SK-N-SH (cell line): Measurements from ENCODE around the gene PIAS1. TPM values are rescaled to one million over a fixed set of nuclear protein-coding genes. Genes with fewer than 3 reads are reported as not detected.

Source experiments
- CTCF ChIA-PET: fragments of 300-600, 350-600 bp; formaldehyde crosslinking; extraction: SDS; loops from one replicate; lab custom pipeline; 2021; lab: Yijun Ruan, JAX
- POLR2A ChIA-PET: fragments of 350-600 bp; sonication (Branson Sonifier 250); formaldehyde crosslinking; extraction: SDS; loops from one replicate; lab custom pipeline; 2020; ENCODE audit warnings: antibody characterized with exemption, inconsistent platforms; lab: Yijun Ruan, JAX
- DNase-seq: peaks from one replicate; pipeline ENCODE4 v3.0.0; 2012
- H2AFZ ChIP-seq: fragments of 200-600 bp; sonication (generic); 2 replicates; pipeline ENCODE4 v1.8.1; 2016; ENCODE audit warnings: antibody characterized with exemption, mild to moderate bottlenecking, low read depth
- H3F3A ChIP-seq: fragments of 200-600 bp; sonication (generic); replicated peaks from 2 replicates; pipeline ENCODE3; 2016; ENCODE audit warnings: antibody characterized with exemption, mild to moderate bottlenecking; ENCODE audit not compliant: insufficient read depth
- H3K27ac ChIP-seq, 2 experiments: fragments of 200-500 bp in 1 of 2; fragments of 200-600 bp in 1 of 2; sonication (Bioruptor generic) in 1 of 2; sonication (generic), shearing (Covaris generic) in 1 of 2; 2 replicates each; pipeline versions ENCODE4 v1.5.1 to v1.6.1; 2014 to 2016; ENCODE audit warnings: low read depth in 2 of 2, inconsistent platforms in 1 of 2, low read length in 1 of 2, mild to moderate bottlenecking in 1 of 2, mixed read lengths in 1 of 2
- H3K27me3 ChIP-seq: fragments of 200-600 bp; sonication (generic), shearing (Covaris generic); 2 replicates; pipeline ENCODE4 v1.6.1; 2016; ENCODE audit warnings: mixed run types; ENCODE audit not compliant: insufficient read depth
- H3K36me3 ChIP-seq, 2 experiments: fragments of 200-500 bp in 1 of 2; fragments of 200-600 bp in 1 of 2; sonication (Bioruptor generic) in 1 of 2; sonication (generic) in 1 of 2; replicated peaks in 1 of 2; 2 replicates each; pipeline versions ENCODE3 to v1.5.1; 2014 to 2016; ENCODE audit warnings: low read length in 1 of 2, mild to moderate bottlenecking in 1 of 2; ENCODE audit not compliant: insufficient read depth in 2 of 2, control insufficient read depth in 1 of 2
- H3K4me1 ChIP-seq, 2 experiments: fragments of 200-500 bp in 1 of 2; fragments of 200-600 bp in 1 of 2; sonication (Bioruptor generic) in 1 of 2; sonication (generic), shearing (Covaris generic) in 1 of 2; 2 replicates each; pipeline versions ENCODE4 v1.5.1 to v1.6.1; 2014 to 2016; ENCODE audit warnings: low read depth in 1 of 2, low read length in 1 of 2, mixed run types in 1 of 2; ENCODE audit not compliant: insufficient read depth in 2 of 2, control insufficient read depth in 1 of 2
- H3K4me2 ChIP-seq: fragments of 200-600 bp; sonication (generic), shearing (Covaris generic); 2 replicates; pipeline ENCODE4 v1.6.1; 2017; ENCODE audit warnings: mixed run types
- H3K4me3 ChIP-seq, 2 experiments: fragments of 200-500 bp in 1 of 2; fragments of 200-600 bp in 1 of 2; sonication (Bioruptor generic) in 1 of 2; sonication (generic), shearing (Covaris generic) in 1 of 2; 2 replicates each; pipeline versions ENCODE4 v1.5.1 to v1.8.1; 2014 to 2016; ENCODE audit warnings: low read depth in 2 of 2, inconsistent platforms in 1 of 2, low read length in 1 of 2, mild to moderate bottlenecking in 1 of 2, mixed read lengths in 1 of 2, moderate library complexity in 1 of 2
- H3K79me2 ChIP-seq: fragments of 200-600 bp; sonication (generic); 2 replicates; pipeline ENCODE4 v1.8.1; 2017; ENCODE audit warnings: mild to moderate bottlenecking; ENCODE audit not compliant: insufficient read depth
- H3K9ac ChIP-seq: fragments of 200-600 bp; sonication (generic); 2 replicates; pipeline ENCODE4 v1.6.1; 2017; ENCODE audit warnings: mixed run types
- H3K9me2 ChIP-seq: fragments of 200-600 bp; sonication (generic); 2 replicates; pipeline ENCODE4 v1.6.1; 2017; ENCODE audit warnings: mixed run types
- H3K9me3 ChIP-seq: fragments of 200-600 bp; sonication (generic); 2 replicates; pipeline ENCODE4 v1.6.1; 2017; ENCODE audit warnings: mixed run types, mild to moderate bottlenecking, moderate library complexity
- H4K20me1 ChIP-seq: fragments of 200-600 bp; sonication (generic); 2 replicates; pipeline ENCODE4 v1.6.1; 2017; ENCODE audit warnings: mild to moderate bottlenecking, mixed run types; ENCODE audit not compliant: insufficient read depth
- ELF1 ChIP-seq: IDR thresholded peaks from 2 replicates; pipeline ENCODE4 v1.4.0; 2012
- FOSL2 ChIP-seq: IDR thresholded peaks from 2 replicates; pipeline ENCODE4 v1.4.0; 2012; ENCODE audit warnings: low read depth, mild to moderate bottlenecking, moderate library complexity, borderline replicate concordance
- JUND ChIP-seq: IDR thresholded peaks from 2 replicates; pipeline ENCODE4 v1.4.0; 2012
- MXI1 ChIP-seq: IDR thresholded peaks from 2 replicates; pipeline ENCODE4 v1.6.1; 2012; ENCODE audit warnings: mild to moderate bottlenecking, low read depth, low read length, improper control_type of control experiment
- NFIC ChIP-seq: IDR thresholded peaks from 2 replicates; pipeline ENCODE4 v1.4.0; 2012; ENCODE audit warnings: borderline replicate concordance
- NRF1 ChIP-seq: IDR thresholded peaks from 2 replicates; pipeline ENCODE4 v1.6.1; 2012; ENCODE audit warnings: low read depth, mild to moderate bottlenecking, low read length
- POLR2AphosphoS5 ChIP-seq: IDR thresholded peaks from 2 replicates; pipeline ENCODE4 v1.6.1; 2012; ENCODE audit warnings: low read depth, low read length
- RAD21 ChIP-seq: IDR thresholded peaks from 2 replicates; pipeline ENCODE4 v1.6.1; 2012; ENCODE audit warnings: mild to moderate bottlenecking, low read length
- RCOR1 ChIP-seq: fragments of 150-350 bp; IDR thresholded peaks from 2 replicates; pipeline ENCODE4 v1.6.1; 2017; ENCODE audit warnings: antibody characterized with exemption, low read length
- RFX5 ChIP-seq: IDR thresholded peaks from 2 replicates; pipeline ENCODE4 v1.6.1; 2012; ENCODE audit warnings: mild to moderate bottlenecking, improper control_type of control experiment, low read length
- RXRA ChIP-seq: IDR thresholded peaks from 2 replicates; pipeline ENCODE4 v1.4.0; 2012; ENCODE audit warnings: low read depth, mild to moderate bottlenecking, borderline replicate concordance
- SIN3A ChIP-seq: IDR thresholded peaks from 2 replicates; pipeline ENCODE4 v1.6.1; 2012; ENCODE audit warnings: low read depth, mild to moderate bottlenecking, low read length, moderate library complexity, borderline replicate concordance
- SMC3 ChIP-seq: IDR thresholded peaks from 2 replicates; pipeline ENCODE4 v1.6.1; 2012; ENCODE audit warnings: low read depth, low read length, improper control_type of control experiment
- TAF1 ChIP-seq: IDR thresholded peaks from 2 replicates; pipeline ENCODE4 v1.6.1; 2012; ENCODE audit warnings: low read depth, mild to moderate bottlenecking, low read length, moderate library complexity, borderline replicate concordance
- TCF12 ChIP-seq: IDR thresholded peaks from 2 replicates; pipeline ENCODE4 v1.4.0; 2012
- TEAD4 ChIP-seq: IDR thresholded peaks from 2 replicates; pipeline ENCODE4 v1.4.0; 2012; ENCODE audit warnings: mild to moderate bottlenecking, borderline replicate concordance; ENCODE audit not compliant: insufficient read depth
- WGBS: methylation state at CpG from one replicate; pipeline ENCODE4 v1.1.6; 2017; ENCODE audit warnings: low lambda C conversion rate; 5-methylcytosine and 5-hydroxymethylcytosine counted together
- polyA plus RNA-seq, 3 experiments: library from polyadenylated mRNA; depleted of rRNA; stranded (reverse); fragments of >200 nt; gene quantifications; 2 replicates each; pipeline ENCODE4 v1.2.3, GENCODE V29; 2012
- TF ChIP-seq, protein P1 (sequence below): IDR thresholded peaks from 2 replicates; pipeline ENCODE4 v1.4.0; 2012; ENCODE audit warnings: low read depth, borderline replicate concordance
- TF ChIP-seq, protein P2 (sequence below): IDR thresholded peaks from 2 replicates; pipeline ENCODE4 v1.6.1; 2012; ENCODE audit warnings: mild to moderate bottlenecking, low read depth, low read length, moderate library complexity
- TF ChIP-seq, protein P3 (sequence below): fragments of 150-350 bp; IDR thresholded peaks from 2 replicates; pipeline ENCODE4 v1.6.1; 2016; ENCODE audit warnings: mild to moderate bottlenecking, low read depth, low read length

The PIAS1 gene
- polyA plus RNA-seq, 1 of the 3 experiments (the other 2 are of a cell fraction): 9.0 TPM

DNA sequence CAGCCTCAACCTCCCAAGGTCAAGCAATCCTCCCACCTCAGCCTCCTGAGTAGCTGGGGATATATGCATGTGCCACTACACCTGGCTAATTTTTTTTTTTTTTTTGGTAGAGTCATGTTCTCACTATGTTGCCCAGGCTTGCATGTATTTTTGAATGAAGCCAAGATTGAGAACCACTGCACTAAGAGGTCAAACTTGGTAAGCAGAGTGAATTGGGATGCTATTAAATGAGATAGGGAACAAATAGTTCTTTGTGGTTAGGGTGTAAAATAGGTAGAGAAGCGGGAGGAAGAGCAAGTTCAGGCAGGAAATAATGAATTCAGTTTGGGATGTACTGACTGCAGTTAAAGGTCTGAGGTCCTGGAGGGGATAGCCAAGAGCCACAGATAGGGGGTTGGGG, 39.9 kb upstream of the PIAS1 start:
- ChIA-PET POLR2A (interaction anchor here (0.6 kb wide), 1 partner anchor 41 kb away, joined by 3 read pairs; no protein-coding TSS in a partner anchor), CTCF (no interaction called here)
- no peak overlapping the region for H3K4me3 ChIP-seq
- H3K27me3 ChIP-seq: no peaks in the 10 kb centered on the region; the same call in 1 of the 2 replicates
- H3K4me2 ChIP-seq: no peak overlapping the region
- H3K9ac ChIP-seq: no peak overlapping the region
- TF ChIP-seq RFX5 (no peak), RXRA (no peak), TEAD4 (no peak), RAD21 (no peak), JUND (no peak), MXI1 (no peak), TCF12 (no peak)
- no peaks in the 10 kb centered on the region for H4K20me1 ChIP-seq
- no peak overlapping the region for H2AFZ ChIP-seq
- WGBS: 88% methylated on average over 1 of the region's 1 CpG
- no peaks in the 10 kb centered on the region for H3K36me3 ChIP-seq
- H3K79me2 ChIP-seq: no peaks in the 10 kb centered on the region
- no peaks in the 10 kb centered on the region for H3K4me1 ChIP-seq
- H3F3A ChIP-seq: no peaks in the 10 kb centered on the region
- no peaks in the 10 kb centered on the region for H3K9me2 ChIP-seq
- H3K9me3 ChIP-seq: no peaks in the 10 kb centered on the region
- H3K27ac ChIP-seq: no peak overlapping the region
- DNase-seq: no peak

DNA sequence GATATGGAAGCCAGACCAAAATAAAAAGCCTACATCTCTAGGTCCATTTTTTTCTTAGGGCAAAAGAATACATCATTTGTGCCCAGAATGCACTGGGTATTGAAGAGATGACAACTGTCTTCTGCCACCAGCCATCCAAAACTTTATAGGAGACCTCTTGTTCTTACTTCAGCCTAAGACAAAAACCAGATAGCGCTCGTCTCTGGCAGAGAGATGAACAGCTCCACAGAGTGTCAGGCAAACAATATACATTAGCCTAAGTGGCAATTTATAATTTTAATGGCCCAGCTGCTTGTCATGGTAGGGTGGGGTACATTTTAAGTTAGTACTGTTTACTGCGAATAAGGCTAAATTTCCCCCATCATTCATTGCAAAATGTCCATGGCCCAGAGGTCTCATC, 38.9 kb upstream of the PIAS1 start:
- no peak overlapping the region for H2AFZ ChIP-seq
- no peaks in the 10 kb centered on the region for H3K79me2 ChIP-seq
- no peaks in the 10 kb centered on the region; the same call in 1 of the 2 replicates for H3K27me3 ChIP-seq
- H3F3A ChIP-seq: no peaks in the 10 kb centered on the region
- no peaks in the 10 kb centered on the region for H4K20me1 ChIP-seq
- no peak overlapping the region for H3K4me3 ChIP-seq
- 59% methylated on average over 3 of the region's 3 CpGs for WGBS
- ChIA-PET POLR2A (no interaction called here), CTCF (interaction anchor here (0.8 kb wide), 1 partner anchor 56 kb away, joined by 3 read pairs; no protein-coding TSS in a partner anchor)
- DNase-seq: no peak
- no peaks in the 10 kb centered on the region for H3K36me3 ChIP-seq
- no peaks in the 10 kb centered on the region for H3K4me1 ChIP-seq
- H3K9me3 ChIP-seq: no peaks in the 10 kb centered on the region
- H3K9ac ChIP-seq: no peak overlapping the region
- H3K4me2 ChIP-seq: no peak overlapping the region
- H3K27ac ChIP-seq: no peak overlapping the region
- H3K9me2 ChIP-seq: no peaks in the 10 kb centered on the region
- no peak for TF ChIP-seq NRF1

DNA sequence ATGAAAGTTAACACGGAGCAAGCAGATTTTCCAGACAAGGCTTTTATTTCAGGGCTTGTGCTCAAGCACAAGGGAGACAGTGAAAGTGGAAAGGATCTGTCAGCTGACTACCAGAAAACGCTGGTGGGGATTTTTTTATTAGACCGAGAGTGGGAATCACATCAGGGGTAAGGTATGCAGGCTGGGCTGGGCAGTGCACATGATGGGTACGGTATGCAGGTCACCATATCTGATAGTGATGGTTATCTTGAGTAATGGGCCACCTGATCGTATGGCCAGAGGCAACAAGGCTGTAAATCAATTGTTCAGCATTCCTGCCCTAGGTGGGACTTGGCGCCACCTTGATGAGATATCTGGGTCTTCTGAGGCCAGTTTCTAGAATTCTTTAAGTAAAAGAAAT, 36.9 kb upstream of the PIAS1 start:
- 75% methylated on average over 6 of the region's 6 CpGs for WGBS
- H3K4me2 ChIP-seq: no peak overlapping the region
- DNase-seq: no peak
- no peaks in the 10 kb centered on the region for H3K36me3 ChIP-seq
- H3K79me2 ChIP-seq: no peaks in the 10 kb centered on the region
- TF ChIP-seq SMC3: no peak
- no peak for TF ChIP-seq ELF1
- TF ChIP-seq JUND: no peak
- TF ChIP-seq, protein P1, sequence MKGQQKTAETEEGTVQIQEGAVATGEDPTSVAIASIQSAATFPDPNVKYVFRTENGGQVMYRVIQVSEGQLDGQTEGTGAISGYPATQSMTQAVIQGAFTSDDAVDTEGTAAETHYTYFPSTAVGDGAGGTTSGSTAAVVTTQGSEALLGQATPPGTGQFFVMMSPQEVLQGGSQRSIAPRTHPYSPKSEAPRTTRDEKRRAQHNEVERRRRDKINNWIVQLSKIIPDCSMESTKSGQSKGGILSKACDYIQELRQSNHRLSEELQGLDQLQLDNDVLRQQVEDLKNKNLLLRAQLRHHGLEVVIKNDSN: no peak
- TF ChIP-seq NFIC: no peak
- TF ChIP-seq RXRA: no peak
- no peak for TF ChIP-seq TAF1
- TF ChIP-seq RCOR1: no peak
- TF ChIP-seq FOSL2: no peak
- TF ChIP-seq, protein P2, sequence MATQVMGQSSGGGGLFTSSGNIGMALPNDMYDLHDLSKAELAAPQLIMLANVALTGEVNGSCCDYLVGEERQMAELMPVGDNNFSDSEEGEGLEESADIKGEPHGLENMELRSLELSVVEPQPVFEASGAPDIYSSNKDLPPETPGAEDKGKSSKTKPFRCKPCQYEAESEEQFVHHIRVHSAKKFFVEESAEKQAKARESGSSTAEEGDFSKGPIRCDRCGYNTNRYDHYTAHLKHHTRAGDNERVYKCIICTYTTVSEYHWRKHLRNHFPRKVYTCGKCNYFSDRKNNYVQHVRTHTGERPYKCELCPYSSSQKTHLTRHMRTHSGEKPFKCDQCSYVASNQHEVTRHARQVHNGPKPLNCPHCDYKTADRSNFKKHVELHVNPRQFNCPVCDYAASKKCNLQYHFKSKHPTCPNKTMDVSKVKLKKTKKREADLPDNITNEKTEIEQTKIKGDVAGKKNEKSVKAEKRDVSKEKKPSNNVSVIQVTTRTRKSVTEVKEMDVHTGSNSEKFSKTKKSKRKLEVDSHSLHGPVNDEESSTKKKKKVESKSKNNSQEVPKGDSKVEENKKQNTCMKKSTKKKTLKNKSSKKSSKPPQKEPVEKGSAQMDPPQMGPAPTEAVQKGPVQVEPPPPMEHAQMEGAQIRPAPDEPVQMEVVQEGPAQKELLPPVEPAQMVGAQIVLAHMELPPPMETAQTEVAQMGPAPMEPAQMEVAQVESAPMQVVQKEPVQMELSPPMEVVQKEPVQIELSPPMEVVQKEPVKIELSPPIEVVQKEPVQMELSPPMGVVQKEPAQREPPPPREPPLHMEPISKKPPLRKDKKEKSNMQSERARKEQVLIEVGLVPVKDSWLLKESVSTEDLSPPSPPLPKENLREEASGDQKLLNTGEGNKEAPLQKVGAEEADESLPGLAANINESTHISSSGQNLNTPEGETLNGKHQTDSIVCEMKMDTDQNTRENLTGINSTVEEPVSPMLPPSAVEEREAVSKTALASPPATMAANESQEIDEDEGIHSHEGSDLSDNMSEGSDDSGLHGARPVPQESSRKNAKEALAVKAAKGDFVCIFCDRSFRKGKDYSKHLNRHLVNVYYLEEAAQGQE: no peak
- no peak for TF ChIP-seq TEAD4
- no peak for TF ChIP-seq SIN3A
- TF ChIP-seq, protein P3, sequence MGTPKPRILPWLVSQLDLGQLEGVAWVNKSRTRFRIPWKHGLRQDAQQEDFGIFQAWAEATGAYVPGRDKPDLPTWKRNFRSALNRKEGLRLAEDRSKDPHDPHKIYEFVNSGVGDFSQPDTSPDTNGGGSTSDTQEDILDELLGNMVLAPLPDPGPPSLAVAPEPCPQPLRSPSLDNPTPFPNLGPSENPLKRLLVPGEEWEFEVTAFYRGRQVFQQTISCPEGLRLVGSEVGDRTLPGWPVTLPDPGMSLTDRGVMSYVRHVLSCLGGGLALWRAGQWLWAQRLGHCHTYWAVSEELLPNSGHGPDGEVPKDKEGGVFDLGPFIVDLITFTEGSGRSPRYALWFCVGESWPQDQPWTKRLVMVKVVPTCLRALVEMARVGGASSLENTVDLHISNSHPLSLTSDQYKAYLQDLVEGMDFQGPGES: no peak
- no peak for TF ChIP-seq POLR2AphosphoS5
- H3K4me3 ChIP-seq: no peak overlapping the region
- CTCF ChIA-PET: no interaction called here
- no peak overlapping the region for H2AFZ ChIP-seq
- no peaks in the 10 kb centered on the region for H4K20me1 ChIP-seq
- no peaks in the 10 kb centered on the region for H3F3A ChIP-seq
- H3K27ac ChIP-seq: no peak overlapping the region
- no peaks in the 10 kb centered on the region for H3K4me1 ChIP-seq
- no peak overlapping the region for H3K9ac ChIP-seq
- no peaks in the 10 kb centered on the region; the same call in 1 of the 2 replicates for H3K27me3 ChIP-seq
- H3K9me2 ChIP-seq: no peaks in the 10 kb centered on the region
- POLR2A ChIA-PET: no interaction called here
- no peaks in the 10 kb centered on the region for H3K9me3 ChIP-seq
